GM19043 (cell line): Measurements from ENCODE around the gene STAT3.

Source experiments
- ATAC-seq: cut with Tn5 transposase; IDR thresholded peaks from one replicate; pipeline ENCODE4 v1.9.1; 2021; ENCODE audit warnings: low read depth; ENCODE audit not compliant: unreplicated experiment

STAT3 gene

DNA sequence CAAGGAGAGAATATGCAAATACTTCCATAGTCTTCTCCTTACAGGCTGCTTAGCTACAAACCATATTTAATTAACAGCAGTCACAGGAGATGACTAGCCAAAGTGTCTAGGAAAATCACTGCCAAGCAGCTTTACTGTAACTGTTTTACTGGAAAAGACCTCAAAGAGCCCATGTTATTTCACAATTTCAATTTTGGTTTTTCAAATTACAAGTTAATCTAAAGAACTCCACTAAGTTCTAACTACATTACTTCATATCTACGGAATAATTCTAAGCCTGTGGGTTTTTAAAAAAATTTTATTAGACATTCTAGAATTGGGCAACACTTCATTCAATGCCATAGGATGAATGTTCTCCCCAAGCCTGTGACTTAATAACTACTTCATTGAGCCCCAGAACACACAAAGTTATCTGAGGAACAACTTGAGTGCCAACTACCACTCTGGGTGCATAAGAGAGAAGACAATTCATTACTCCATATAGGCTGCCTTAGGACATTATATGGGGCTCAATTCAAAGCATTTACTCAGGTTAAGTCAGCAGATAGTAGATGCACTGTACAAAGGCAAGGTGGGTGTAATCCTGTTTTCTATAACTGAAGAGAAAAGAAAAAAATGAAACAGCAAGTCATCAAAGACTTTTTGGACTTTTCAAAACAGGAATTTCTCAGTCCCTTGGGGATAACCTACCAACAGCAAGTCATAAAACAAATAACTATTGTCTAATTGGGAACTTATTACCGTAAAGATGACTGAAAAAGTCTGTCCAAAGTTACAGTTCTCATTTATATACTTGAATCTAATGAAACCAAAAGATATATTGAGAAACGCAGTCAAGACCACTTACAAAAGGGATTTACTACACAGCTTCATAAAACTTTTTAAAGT is 33.0 kb downstream of the STAT3 start:
- ATAC-seq: no peak

DNA sequence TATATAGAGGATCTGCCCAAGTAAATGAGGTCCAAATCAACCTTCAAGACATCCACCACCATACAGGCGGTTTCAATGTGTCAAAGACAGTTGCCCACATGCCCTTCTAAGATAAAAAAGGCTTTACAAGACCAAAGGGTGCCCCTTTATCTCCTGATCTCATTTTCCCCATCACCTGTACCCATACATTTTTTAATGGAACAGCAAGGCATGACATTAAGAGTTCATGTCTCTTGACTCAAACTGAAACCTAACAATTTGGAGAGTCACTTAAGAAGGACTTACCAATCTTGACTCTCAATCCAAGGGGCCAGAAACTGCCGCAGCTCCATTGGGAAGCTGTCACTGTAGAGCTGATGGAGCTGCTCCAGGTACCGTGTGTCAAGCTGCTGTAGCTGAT is 40.1 kb downstream of the STAT3 start:
- no peak for ATAC-seq

DNA sequence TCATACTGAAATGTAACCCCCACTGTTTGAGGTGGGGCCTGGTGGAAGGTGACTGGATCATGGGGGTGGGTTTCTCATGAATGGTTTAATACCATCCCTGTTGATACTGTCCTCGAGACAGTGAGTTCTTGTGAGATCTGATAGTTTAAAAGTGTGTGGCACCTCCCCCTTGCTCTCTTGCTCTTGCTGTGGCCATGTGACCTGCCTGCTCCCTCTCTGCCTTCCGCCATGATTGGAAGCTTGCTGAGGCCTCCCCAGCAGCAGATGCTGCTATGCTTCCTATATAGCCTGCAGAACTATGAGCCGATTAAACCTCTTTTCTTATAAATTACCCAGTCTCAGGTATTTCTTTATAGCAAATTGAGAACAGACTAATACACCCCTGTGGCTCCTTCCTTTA is 40.6 kb downstream of the STAT3 start:
- ATAC-seq: no peak

DNA sequence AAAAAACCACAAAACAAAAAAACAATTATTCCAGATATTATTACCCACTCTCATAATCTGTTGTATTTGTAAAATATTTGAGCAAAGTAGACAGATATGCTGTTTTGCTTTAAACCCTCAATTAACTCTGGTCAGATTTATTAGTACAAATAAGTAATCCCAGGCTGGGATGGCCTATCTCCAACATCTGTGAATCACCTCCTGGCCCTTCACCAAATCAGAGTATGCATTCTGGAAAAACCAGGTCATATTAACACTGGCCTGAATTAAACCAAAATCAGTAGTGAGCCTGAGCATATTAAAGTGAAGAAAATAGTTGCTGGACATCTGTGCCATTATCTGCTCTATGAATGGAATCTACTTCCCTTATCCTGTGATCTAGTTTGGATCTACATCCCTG is 41.0 kb downstream of the STAT3 start:
- ATAC-seq: no peak

DNA sequence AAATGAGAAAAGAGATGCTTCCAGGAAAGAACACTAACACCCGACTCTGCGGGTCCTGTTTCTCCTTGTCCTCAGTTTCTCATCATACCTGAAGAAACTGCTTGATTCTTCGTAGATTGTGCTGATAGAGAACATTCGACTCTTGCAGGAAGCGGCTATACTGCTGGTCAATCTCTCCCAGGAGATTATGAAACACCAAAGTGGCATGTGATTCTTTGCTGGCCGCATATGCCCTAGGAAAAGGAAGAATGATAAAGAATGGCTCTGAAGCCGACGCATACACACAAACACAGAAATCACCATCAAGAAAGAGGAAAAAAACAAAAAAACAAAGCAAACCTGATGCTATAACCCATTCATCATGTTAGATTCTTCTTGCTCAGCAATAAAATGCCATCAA is 41.8 kb downstream of the STAT3 start:
- no peak for ATAC-seq

DNA sequence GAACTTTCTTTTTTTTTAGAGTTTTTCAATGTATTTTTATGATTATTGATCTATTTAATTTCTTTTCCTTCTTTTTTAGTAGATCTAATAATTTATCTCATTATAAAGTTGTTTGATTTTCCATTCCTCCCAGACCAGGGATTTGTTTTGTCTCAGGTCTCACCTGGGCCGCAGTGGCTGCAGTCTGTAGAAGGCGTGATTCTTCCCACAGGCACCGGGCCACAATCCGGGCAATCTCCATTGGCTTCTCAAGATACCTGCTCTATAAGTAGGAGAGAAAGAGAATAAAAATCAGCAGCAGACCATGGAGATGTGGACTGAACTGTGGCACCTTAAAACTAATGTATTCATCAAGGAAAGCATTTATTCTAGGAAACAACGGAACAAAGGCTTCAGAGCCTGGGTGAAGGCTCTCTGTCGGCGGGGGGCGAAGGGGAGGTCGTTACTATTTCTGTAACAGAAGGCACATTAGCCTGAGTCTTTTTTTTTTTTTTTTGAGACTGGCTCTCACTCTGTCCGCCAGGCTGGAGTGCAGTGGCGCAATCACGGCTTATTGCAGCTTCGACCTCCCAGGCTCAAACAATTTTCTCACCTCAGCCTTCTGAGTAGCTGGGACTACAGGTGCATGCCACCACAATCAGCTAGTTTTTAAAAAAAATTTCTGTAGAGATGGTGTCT is 42.7 kb downstream of the STAT3 start:
- ATAC-seq: no peak

DNA sequence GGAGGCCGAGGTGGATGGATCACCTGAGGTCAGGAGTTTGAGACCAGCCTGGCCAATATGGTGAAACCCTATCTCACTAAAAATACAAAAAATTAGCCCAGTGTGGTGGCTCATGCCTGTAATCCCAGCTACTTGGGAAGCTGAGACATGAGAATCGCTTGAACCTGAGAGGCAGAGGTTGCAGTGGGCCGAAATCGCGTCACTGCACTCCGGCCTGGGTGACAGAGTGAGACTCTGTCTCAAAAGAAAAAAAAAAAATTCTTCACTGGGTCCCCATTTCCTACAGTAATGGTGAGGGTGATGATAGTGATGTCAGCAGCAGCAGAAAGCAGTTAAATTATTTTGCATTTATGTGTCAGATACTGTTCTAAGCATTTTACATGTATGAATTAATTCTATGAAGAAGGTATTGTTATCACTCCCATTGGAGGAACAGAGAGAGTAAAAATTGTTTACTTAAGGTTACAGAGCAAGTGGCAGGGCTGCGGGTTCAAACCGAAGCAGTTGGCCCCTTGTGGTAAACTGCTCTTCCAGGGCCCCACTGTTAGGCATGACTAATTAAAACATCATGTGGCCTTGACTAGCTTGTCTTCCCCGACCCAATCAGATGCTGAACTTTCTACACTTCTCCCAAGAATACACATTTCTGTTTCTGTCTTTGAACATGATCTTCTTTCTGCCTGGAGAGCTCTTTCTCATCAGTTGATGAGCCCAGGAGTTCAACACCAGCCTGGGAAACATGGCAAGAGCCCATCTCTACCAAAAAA is 45.8 kb downstream of the STAT3 start:
- no peak for ATAC-seq

DNA sequence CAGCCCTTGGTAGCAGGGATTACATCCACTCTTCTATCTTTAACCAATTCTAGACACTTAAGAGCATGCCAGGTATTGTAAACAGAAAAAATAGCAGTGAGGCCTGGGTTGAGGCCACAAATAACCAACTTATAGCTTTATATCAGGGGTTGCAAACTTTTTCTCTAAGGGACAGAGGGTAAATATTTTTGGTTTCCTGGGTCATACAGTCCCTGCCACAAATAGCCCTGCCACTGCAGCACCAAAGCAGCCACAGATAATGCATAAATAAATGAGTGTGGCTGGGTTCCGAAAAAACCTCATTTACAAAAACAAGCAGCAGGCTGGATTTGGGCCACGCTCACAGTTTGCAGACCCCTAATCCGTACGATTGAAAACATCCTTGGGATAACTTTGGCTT is 46.7 kb downstream of the STAT3 start:
- no peak for ATAC-seq

DNA sequence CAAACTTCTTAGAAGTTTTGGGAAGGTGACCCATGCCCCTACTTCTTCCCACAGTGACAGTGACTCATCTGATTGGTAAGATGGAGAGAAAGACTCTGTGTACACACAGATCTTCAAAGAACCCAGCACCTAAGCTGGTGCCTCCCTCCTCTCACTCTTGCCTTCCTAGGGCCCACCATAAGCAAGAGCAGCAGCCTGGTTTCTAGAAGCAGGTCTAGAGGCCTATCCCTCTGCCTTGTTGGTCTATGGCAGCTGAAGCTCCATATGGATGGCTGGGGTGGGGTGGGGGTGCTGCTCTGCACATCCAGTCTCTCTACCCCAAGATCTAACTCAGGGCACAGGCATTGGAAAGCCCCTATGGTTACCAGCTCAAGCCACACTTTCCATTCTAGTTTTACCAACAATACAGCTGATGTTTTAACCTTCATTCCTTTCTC is 47.5 kb downstream of the STAT3 start:
- ATAC-seq: no peak

DNA sequence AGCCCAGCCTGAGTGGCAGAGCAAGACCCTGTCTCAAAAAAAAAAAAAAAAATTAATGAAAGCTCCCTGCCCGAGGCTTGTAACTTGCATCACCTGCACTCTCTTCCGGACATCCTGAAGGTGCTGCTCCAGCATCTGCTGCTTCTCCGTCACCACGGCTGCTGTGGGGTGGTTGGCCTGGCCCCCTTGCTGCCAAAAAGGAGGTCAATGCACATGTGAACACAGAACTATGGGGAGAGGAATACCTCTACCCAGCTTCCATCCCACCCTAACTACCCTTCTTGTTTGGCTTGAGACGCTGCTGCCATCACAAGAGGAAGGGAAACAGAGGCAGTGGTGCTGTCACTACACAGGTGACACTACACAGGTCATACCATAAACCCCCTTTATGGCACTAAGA is 49.0 kb downstream of the STAT3 start:
- no peak for ATAC-seq

DNA sequence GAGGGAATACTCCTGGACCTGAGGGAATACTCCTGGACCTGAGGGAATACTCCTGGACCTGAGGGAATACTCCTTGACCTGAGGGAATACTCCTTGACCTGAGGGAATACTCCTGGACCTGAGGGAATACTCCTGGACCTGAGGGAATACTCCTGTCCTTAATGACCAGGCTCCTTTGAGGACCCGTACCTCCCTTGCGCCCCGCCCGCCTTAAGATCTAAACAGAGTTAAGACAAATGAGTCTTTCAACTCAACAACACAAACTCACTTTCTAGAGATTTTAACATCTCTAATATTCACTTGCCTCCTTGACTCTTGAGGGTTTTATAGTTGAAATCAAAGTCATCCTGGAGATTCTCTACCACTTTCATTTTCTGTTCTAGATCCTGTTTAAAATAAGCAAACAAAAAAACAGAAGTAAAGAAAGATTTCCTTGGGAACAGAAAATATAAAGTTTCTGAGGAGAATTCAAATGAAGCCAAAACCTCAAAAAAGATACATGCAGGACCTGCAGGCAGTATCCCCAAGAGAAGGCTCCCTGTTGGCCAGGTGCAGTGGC is 49.7 kb downstream of the STAT3 start:
- ATAC-seq: no peak

DNA sequence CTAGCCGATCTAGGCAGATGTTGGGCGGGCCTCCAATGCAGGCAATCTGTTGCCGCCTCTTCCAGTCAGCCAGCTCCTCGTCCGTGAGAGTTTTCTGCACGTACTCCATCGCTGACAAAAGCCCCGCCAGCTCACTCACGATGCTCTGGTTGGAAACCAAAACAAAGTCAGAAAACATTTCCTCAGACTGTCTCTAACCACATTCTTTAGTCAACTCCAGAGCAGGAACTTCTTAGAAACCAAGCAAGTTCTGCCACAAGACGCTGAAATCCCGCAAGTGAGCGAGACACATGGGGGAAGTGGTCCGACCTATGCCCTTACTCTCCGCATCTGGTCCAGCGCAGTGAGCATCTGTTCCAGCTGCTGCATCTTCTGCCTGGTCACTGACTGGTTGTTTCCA is 50.8 kb downstream of the STAT3 start:
- ATAC-seq: no peak

DNA sequence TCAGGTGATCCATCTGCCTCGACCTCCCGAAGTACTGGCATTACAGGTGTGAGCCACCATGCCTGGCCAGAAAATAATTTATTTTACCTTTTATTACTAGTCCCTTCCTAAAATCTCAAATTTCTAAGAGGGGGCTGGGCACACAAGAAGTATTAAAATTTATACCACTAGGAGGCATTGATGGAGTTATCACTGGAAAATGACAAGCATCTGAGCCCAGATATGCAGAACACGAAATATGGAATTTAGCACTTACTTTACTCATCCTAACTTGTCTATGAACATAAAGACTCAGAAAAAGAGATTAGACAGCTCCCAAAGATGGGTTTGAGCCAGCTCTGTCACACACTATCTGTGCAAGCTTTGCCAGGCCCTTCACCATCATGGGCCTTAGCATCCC is 53.6 kb downstream of the STAT3 start:
- ATAC-seq: no peak

DNA sequence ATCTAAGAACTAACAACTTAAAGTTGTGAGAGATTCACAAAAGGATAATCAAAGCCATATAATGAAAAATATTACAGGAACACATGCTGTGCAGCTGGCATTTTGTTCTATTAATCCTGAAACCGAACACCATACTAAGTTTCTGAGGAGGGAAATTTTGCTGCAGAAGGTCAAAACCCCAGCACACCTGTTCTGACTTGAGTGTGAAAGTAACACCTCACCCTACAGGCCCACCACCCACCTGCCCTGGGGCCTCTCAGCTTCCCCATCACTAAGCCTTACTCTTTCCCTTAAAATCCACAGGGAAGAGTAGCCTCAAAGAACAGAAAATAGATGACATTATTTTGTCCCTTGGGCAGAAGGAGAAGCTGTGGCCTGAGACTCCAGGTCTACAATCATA is 55.2 kb downstream of the STAT3 start:
- ATAC-seq: no peak

DNA sequence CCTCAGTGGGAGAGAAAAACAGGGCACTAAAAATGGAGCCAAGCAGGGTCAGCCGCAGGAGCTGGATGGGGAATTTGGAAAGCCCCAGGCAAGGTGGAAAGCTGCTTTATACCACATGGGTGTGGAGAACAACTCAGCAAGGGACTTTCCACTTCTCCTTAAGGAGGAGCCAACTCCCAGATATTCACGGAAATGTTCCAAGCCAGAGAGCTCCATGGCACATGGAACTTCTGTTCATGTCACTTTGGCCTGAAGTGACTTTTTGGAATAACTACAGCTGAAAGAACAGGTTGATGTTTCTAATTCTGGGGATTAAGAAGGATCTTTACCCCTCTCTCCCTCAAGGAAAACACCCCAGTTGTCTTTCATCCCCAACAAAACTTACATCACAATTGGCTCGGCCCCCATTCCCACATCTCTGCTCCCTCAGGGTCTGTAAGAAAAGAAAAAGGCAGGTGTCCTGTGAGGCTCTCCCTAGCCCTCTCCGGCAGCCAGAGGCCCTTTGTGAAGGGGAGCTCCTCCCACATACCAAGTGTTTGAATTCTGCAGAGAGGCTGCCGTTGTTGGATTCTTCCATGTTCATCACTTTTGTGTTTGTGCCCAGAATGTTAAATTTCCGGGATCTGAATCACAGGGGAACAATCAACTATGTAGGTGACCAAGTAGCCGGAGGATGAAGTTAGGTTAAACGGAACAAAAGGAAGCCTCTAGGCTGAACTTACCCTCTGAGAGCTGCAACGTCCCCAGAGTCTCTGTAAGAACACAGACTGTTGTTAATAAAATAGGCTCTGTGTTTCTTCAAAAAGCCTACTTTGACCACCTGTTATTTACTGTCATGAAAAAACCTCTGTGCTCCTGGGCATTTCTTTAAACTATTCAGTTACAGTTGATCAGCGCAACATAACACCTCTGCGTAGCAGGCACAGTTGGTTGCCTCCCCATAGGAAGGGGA is 58.9 kb downstream of the STAT3 start:
- ATAC-seq: no peak

DNA sequence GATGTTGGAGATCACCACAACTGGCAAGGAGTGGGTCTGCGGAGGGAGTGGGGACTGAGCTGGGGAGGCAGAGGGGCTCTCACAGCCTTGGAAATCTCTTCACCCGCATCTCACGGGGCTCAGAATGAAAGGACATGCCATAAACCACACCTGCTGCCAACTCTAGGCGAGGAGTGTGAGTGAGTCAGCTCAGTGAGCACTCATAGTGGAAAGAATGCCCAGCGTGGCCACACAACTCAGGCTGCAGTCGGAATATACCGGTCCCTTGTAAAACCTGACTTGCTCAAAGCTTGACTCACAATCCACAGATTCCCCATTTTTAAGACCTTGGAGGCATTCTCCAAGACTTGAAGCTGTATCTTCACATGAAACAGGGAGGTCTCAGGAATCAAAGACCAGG is 63.2 kb downstream of the STAT3 start:
- ATAC-seq: no peak

DNA sequence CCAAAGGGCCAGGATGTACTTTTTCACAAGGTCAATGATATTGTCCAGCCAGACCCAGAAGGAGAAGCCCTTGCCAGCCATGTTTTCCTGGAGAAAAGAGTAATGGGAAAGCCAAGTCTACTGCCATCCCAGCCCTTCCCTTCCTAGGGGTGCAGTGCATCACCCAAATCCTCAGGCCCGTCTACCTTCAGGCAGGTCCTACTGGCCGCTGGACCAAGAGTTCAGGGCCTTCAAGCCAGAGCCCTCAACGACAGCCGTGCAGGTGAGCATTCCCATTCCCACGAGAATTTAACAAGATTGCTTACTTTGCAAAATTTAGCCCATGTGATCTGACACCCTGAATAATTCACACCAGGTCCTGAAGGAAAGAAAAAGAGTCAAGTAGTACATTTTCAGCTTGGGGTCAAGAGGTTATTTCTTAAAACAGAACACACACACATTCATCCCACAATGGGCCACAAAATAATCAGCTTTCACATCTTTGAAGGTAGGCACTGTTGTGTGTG is 64.9 kb downstream of the STAT3 start:
- ATAC-seq: no peak

DNA sequence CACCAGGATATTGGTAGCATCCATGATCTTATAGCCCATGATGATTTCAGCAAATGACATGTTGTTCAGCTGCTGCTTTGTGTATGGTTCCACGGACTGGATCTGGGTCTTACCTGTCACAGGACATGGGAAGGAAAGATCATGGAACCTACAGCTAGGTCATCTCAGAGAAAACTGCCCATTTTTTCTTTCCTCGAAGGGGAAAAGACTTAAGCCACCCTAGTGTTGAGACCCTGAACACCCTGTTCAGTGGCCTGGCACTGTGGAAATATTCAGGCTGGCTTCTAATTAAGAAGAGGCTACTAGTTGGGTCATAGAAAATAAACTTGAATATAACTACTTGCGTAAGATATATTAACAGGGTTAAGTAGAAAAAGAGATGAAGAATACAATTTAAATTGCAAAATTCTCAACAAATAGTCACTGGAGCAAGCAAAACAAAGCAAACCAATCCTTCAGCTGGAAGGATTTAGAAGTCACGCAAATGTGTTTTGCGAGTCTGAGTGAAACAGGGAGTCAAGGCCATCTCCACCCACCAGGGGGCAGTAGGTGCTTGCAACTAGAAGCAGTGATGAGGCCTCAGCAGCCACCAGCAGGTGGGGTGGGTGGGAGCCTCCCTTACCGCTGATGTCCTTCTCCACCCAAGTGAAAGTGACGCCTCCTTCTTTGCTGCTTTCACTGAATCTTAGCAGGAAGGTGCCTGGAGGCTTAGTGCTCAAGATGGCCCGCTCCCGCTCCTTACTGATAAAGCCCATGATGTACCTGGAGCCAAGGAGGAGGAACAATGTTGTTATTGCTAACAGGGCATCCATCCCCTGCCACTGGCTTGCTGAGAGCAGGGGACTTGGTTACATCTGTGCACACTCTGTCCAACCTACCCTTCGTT is 65.6 kb downstream of the STAT3 start:
- no peak for ATAC-seq

DNA sequence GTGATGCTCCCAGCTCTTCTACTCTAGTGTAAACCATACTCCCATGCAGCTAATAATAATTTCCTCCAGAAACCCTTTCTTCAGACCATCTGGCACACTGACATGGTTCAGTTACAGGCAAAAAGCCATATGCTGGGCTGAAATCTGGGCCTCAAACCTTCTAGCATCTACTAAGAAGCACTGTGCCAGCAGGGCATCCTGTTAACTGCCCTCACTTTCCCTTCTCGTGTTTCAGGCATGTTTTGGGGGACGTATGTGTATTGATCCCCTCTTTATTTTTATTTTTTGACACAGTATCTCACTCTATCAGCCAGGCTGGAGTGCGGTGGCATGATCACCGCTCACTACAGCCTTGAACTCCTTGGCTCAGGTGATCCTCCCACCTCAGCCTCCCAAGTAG is 66.7 kb downstream of the STAT3 start:
- no peak for ATAC-seq
